MCF 10A (cell line): ENCODE measurements around the gene IRF4. TPM values are rescaled to one million over a fixed set of nuclear protein-coding genes. Genes with fewer than 3 reads are reported as not detected.

Source experiments
- BruUV-seq: library from RNA; stranded (reverse); fragments of 400-500 nt; replicated peaks from 2 replicates; lab custom pipeline; 2021; lab: Mats Ljungman, UMichigan
- CTCF ChIA-PET: fragments of 300-600 bp; sonication (Branson Sonifier 250); formaldehyde crosslinking; extraction: SDS; loops from one replicate; lab custom pipeline; 2021; ENCODE audit warnings: antibody characterized with exemption, inconsistent platforms; lab: Yijun Ruan, JAX
- POLR2A ChIA-PET: fragments of 300-600, 350-650 bp; sonication (Branson Sonifier 250); formaldehyde crosslinking; extraction: SDS; loops from one replicate; lab custom pipeline; 2020; ENCODE audit warnings: antibody characterized with exemption, inconsistent platforms; lab: Yijun Ruan, JAX
- DNase-seq: peaks from one replicate; pipeline ENCODE4 v3.0.0-alpha.2; 2018; ENCODE audit not compliant: unreplicated experiment
- H3K27ac Mint-ChIP-seq: one replicate; pipeline ENCODE4 v1.8.0; 2022; ENCODE audit warnings: mild to moderate bottlenecking, low read depth, mixed read lengths; ENCODE audit not compliant: unreplicated experiment
- H3K27me3 Mint-ChIP-seq: one replicate; pipeline ENCODE4 v1.8.0; 2022; ENCODE audit warnings: mixed read lengths; ENCODE audit not compliant: insufficient read depth, unreplicated experiment
- H3K36me3 Mint-ChIP-seq: one replicate; pipeline ENCODE4 v1.8.0; 2022; ENCODE audit warnings: mild to moderate bottlenecking, moderate library complexity, mixed read lengths; ENCODE audit not compliant: insufficient read depth, unreplicated experiment
- H3K4me1 Mint-ChIP-seq: one replicate; pipeline ENCODE4 v1.8.0; 2022; ENCODE audit warnings: mixed read lengths; ENCODE audit not compliant: insufficient read depth, unreplicated experiment
- H3K4me3 Mint-ChIP-seq: one replicate; pipeline ENCODE4 v1.8.0; 2022; ENCODE audit warnings: mild to moderate bottlenecking, moderate library complexity, mixed read lengths; ENCODE audit not compliant: unreplicated experiment
- H3K9me3 Mint-ChIP-seq: one replicate; pipeline ENCODE4 v1.8.0; 2022; ENCODE audit warnings: mixed read lengths; ENCODE audit not compliant: unreplicated experiment
- intact Hi-C: fragments of 100-400 bp; cut with micrococcal nuclease; formaldehyde crosslinking; loops from 2 replicates; pipeline ENCODE4 v1.14.1; 2022
- total RNA-seq: library from RNA; stranded (reverse); gene quantifications from 2 replicates; pipeline ENCODE4 v1.2.3, GENCODE V29; 2022
- TF ChIP-seq, protein P1 (sequence below): fragments of 200-600 bp; IDR thresholded peaks from one replicate; pipeline ENCODE4 v1.8.0; 2022; ENCODE audit warnings: antibody characterized with exemption, mild to moderate bottlenecking; ENCODE audit not compliant: unreplicated experiment

The IRF4 gene
- total RNA-seq, 1 experiment from 2014 or later: not detected

DNA sequence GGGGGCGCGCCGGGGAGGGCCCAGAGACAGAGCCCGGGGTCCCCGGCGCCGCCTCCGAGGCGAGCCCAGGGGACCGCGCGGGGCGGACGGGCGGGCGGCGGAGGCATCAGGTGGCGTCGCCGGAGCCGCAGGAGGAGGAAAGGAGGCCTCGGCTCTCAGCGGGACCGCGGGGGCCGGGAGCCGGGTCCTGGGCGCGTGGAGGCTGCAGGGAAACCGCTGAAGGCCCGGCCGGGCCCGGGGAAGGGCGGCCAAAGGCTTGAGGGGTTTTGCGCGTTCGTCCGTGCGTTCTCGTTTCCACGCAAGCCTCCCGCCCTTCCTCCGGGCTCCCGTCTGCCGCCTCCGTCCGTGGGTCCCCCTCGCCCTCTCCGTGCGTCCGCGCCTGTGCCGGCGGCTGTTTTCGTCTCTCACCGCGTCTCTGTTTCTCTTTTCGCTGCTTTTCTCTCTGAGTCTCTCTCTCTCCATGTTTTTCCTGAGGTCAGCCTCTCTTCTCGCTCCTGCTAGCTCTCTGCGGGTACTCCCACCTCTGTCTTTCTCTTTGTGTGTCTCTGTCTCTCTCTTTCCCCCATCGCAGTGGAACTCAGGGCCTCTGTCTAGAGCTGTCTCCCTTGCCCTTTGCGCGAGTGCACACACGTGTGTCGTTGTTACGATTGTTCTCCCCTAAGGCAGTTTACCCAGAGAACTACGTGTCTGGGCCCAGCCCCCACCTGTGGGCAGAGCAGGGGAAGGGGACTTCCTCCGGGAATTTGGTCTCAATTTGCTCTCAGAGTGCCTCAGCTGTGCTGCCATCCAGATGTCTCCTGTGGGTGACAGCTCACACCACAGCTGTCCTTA is 2.1 kb downstream of the IRF4 start:
- intact Hi-C loops: no loop called here

DNA sequence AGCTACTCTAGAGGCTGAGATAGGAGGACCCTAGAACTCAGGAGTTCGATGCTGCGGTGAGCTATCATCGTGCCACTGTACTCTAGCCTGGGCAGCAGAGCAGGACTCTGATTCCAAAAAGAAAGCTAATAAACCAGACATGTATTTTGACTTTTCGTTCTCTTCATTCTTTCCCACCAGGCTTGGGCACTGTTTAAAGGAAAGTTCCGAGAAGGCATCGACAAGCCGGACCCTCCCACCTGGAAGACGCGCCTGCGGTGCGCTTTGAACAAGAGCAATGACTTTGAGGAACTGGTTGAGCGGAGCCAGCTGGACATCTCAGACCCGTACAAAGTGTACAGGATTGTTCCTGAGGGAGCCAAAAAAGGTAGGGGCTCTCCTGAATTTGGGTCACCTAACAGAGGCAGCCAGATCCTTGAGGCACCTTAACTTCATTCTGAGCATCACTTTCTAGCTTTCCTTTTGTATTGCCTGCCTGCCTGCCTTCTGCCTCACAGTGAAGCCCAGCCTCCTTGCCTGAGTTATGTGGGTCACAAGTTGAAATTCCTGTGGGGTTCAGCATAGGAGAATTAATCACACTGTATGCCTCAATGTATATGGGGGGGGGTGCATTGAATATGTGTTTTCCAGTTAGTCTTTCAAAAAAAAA is 3.2 kb downstream of the IRF4 start:
- ChIA-PET CTCF (no interaction called here), POLR2A (interaction anchor here (0.5 to 1.5 kb wide), 3 partner anchors 9 to 17 kb away, joined by 3 read pairs; no protein-coding TSS in a partner anchor)
- Mint-ChIP-seq H3K36me3 (no peaks in the 10 kb centered on the region), H3K9me3 (peaks cover 8% of the 10 kb centered on the region), H3K27me3 (peaks cover 44% of the 10 kb centered on the region), H3K4me3 (no peak overlapping the region), H3K27ac (no peak overlapping the region), H3K4me1 (peaks cover 5% of the 10 kb centered on the region)
- intact Hi-C loops: no loop called here
- DNase-seq: no peak
- TF ChIP-seq, protein P1, sequence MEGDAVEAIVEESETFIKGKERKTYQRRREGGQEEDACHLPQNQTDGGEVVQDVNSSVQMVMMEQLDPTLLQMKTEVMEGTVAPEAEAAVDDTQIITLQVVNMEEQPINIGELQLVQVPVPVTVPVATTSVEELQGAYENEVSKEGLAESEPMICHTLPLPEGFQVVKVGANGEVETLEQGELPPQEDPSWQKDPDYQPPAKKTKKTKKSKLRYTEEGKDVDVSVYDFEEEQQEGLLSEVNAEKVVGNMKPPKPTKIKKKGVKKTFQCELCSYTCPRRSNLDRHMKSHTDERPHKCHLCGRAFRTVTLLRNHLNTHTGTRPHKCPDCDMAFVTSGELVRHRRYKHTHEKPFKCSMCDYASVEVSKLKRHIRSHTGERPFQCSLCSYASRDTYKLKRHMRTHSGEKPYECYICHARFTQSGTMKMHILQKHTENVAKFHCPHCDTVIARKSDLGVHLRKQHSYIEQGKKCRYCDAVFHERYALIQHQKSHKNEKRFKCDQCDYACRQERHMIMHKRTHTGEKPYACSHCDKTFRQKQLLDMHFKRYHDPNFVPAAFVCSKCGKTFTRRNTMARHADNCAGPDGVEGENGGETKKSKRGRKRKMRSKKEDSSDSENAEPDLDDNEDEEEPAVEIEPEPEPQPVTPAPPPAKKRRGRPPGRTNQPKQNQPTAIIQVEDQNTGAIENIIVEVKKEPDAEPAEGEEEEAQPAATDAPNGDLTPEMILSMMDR: no peak
- BruUV-seq: no TSS peak

More for the DNA sequence above, 2.1 kb downstream of the IRF4 start:
- no TSS peak for BruUV-seq
- ChIA-PET POLR2A (interaction anchor here (1.5 kb wide), 1 partner anchor 19 kb away, joined by 3 read pairs; no protein-coding TSS in a partner anchor), CTCF (no interaction called here)
- Mint-ChIP-seq H3K27me3 (peaks cover 34% of the 10 kb centered on the region), H3K36me3 (no peaks in the 10 kb centered on the region), H3K4me1 (peaks cover 9% of the 10 kb centered on the region), H3K4me3 (no peak overlapping the region), H3K9me3 (peaks cover 8% of the 10 kb centered on the region), H3K27ac (no peak overlapping the region)
- TF ChIP-seq, protein P1: no peak
- DNase-seq: no peak

- TF ChIP-seq, protein P1: no peak
- no TSS peak for BruUV-seq
- POLR2A ChIA-PET: no interaction called here
- no peak overlapping the region for H3K27ac Mint-ChIP-seq
- CTCF ChIA-PET: no interaction called here
- H3K36me3 Mint-ChIP-seq: no peaks in the 10 kb centered on the region
- H3K4me3 Mint-ChIP-seq: no peak overlapping the region
- peaks cover 5% of the 10 kb centered on the region for H3K4me1 Mint-ChIP-seq
- no peak for DNase-seq
- peaks cover 8% of the 10 kb centered on the region for H3K9me3 Mint-ChIP-seq
- intact Hi-C loops: no loop called here
- H3K27me3 Mint-ChIP-seq: peaks cover 44% of the 10 kb centered on the region
These were observed 4.0 kb downstream of the IRF4 start for GRCh38 chr6:395432-396125.

DNA sequence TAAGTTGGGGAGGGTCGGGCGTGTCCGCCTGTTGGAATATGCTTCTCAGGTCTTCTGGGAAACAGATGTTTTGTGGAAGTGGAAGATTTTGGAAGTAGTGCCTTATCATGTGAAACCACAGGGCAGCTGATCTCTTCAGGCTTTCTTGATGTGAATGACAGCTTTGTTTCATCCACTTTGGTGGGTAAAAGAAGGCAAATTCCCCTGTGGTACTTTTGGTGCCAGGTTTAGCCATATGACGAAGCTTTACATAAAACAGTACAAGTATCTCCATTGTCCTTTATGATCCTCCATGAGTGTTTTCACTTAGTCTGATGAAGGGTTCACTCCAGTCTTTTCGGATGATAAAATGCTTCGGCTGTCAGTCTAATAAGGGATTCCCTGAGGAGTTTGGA is 4.6 kb downstream of the IRF4 start:
- intact Hi-C loops: no loop called here
- ChIA-PET CTCF (no interaction called here), POLR2A (no interaction called here)
- no peak for DNase-seq
- TF ChIP-seq, protein P1: no peak
- Mint-ChIP-seq H3K9me3 (peaks cover 8% of the 10 kb centered on the region), H3K4me3 (no peak overlapping the region), H3K27ac (no peak overlapping the region), H3K36me3 (no peaks in the 10 kb centered on the region), H3K4me1 (peaks cover 5% of the 10 kb centered on the region), H3K27me3 (peaks cover 44% of the 10 kb centered on the region)
- BruUV-seq: no TSS peak
